ENCODE results near the gene SERP2.
A peak's percentile ranks its signal among the peaks of the same experiment; 100 is the strongest.

The SERP2 gene

DNA sequence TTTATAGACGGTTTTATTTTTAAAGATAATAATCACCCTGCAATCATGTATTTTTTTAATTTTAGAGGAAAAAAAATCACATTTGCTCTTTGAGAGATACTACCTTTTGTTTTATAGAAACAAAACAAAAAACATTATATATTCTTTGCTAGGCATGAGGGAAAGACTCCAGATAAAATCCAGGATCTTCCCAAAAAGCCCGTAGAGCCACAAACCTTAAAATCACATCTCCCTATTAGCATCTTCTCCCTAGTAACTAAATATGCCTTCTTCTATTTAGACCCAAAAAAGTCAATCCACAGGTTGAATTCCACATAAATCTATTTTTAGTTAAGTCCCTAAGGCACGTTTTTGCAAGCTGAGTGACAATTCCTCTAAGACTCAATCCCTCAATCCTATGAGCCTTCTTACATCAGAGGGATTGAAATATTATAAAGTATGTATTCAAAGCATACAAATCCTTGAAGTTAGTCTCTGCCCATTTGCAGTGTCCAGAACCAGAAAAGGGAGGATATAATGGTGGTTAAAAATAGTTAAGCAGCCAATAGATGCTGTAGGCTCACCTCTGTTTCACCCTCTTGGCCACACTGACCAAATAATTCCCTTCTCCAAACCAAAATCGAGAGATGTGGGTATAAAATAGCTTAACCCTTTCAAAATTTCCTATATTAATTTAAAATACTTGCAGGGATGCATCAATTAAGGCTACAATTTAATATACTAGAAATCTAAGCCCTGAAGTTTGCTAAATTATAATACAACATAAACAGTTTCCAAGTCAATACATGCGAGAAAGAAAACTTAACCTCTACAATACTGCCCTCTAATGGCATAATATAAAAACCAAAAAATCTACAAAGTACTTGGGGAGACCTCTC lies 64.0 kb downstream of the SERP2 start:
- peak; percentile 94 for FAIRE-seq

DNA sequence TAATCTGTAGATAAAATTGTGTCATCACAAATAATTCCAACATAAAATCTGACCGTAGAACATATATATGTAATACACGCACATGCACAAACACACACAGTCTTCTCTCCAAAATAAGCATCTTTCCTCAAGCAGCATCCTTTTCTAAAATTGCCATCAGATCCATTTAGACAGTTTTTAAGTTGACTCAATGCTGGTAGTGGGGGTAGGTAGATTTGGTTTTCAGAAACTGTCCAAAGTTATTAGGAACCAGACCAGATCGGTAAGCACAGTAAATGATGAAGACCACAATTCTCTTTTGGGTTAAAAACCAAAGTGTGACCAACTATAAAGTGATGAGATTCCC lies 64.6 kb downstream of the SERP2 start:
- FAIRE-seq: no peak

DNA sequence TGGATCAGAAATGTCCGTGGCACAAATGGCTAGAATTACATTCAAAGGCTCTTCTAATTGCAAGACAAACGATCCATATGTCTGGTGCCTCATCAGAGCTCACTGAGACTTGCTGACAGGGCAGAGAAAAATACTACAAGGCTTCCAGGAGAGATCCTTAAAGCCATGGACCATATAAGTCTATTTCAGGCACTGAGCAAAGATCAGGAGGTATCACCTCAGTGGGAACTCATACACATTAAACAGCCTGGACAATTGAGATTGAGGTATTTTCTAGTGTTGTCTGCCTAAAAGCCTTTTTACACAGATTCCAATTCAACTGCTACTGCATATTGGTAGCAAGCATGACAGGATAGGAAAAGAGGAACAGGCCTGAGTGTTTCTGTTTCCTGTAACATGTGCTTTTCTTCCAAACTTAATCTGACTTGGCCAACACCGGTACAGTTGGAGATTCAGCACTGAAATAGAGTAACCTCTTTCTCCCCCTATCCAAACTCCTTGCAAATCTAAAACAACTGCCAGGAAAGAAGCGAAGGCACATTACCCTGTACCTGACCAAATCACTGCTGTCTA lies 65.9 kb downstream of the SERP2 start:
- peak; percentile 28 for FAIRE-seq

DNA sequence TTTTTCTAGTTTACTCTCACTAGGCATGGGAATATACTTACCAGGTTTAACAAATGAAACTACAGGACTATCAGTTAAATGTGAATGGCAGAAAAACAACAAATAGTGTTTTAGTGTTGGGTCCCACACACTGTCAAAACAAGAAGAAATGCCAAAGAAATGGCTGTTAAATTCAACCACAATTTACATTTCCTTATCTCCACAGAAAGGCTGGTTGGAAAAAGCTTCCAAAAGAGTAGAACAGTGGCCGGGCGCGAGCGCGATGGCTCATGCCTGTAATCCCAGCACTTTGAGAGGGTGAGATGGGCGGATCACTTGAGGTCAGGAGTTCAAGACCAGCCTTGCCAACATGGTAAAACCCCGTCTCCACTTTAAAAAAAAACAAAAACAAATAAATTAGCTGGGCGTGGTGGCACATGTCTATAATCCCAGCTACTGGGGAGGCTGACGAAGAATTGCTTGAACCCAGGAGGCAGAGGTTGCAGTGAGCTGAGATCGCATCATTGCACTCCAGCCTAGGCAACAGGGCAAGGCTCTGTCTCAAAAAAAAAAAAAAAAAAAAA lies 66.5 kb downstream of the SERP2 start:
- FAIRE-seq: no peak

All from TTC549 (cell line).